HepG2 (cell line): ENCODE results near the gene WSB1. TPM values are rescaled to one million over a fixed set of nuclear protein-coding genes. Genes with fewer than 3 reads are reported as not detected.

Source experiments
- ATAC-seq: fragments of 200-7000 bp; cut with Tn5 transposase; 3 replicates; pipeline ENCODE4 v1.9.1; 2020; ENCODE audit warnings: mild to moderate bottlenecking, moderate library complexity
- BruUV-seq: library from RNA; stranded (reverse); fragments of 400-500 nt; replicated peaks from 2 replicates; lab custom pipeline; 2021; lab: Mats Ljungman, UMichigan
- CTCF ChIA-PET: fragments of 300-600 bp; formaldehyde crosslinking; extraction: SDS; loops from one replicate; lab custom pipeline; 2021; ENCODE audit warnings: low total read pairs, inconsistent platforms, low intra/inter-chr PET ratio; lab: Yijun Ruan, JAX
- POLR2A ChIA-PET: fragments of 350-600 bp; sonication (Branson Sonifier 250); formaldehyde crosslinking; loops from one replicate; lab custom pipeline; 2020; ENCODE audit warnings: antibody characterized with exemption, inconsistent platforms; lab: Yijun Ruan, JAX
- DNase-seq: peaks from one replicate; pipeline ENCODE4 v3.0.0-alpha.2; 2015; ENCODE audit warnings: low spot score
- FAIRE-seq: peaks from 3 replicates; lab custom pipeline; 2011; peaks lifted over from hg19 to GRCh38; lab: Jason Lieb, UNC
- H2AFZ ChIP-seq: one replicate; pipeline ENCODE4 v1.6.1; 2011; ENCODE audit warnings: low read length, inconsistent platforms
- H3K27ac ChIP-seq: fragments of 300-600 bp; 3 replicates; pipeline ENCODE4 v1.8.0; 2011; ENCODE audit warnings: mixed run types, mild to moderate bottlenecking, mixed read lengths, low read length, inconsistent platforms; ENCODE audit not compliant: insufficient read depth; ENCODE audit errors: extremely low read length
- H3K27me3 ChIP-seq, 2 experiments: fragments of 200-600 bp in 1 of 2; 2 replicates in 1 of 2; 3 replicates in 1 of 2; pipeline versions ENCODE4 v1.6.0 to v1.8.0; 2011; ENCODE audit warnings: low read length in 2 of 2, mild to moderate bottlenecking in 2 of 2, moderate library complexity in 2 of 2, inconsistent platforms in 1 of 2; ENCODE audit not compliant: insufficient read depth in 2 of 2, control insufficient read depth in 1 of 2
- H3K36me3 ChIP-seq, 2 experiments: fragments of 200-600 bp in 1 of 2; replicated peaks in 1 of 2; 2 replicates in 1 of 2; 3 replicates in 1 of 2; pipeline versions ENCODE4 v1.5.1 to v1.8.0; 2011; ENCODE audit warnings: low read length in 2 of 2, inconsistent platforms in 1 of 2; ENCODE audit not compliant: insufficient read depth in 2 of 2, control insufficient read depth in 1 of 2
- H3K4me1 ChIP-seq: 2 replicates; pipeline ENCODE4 v1.5.1; 2012; ENCODE audit warnings: low read length, inconsistent platforms; ENCODE audit not compliant: insufficient read depth
- H3K4me2 ChIP-seq: 2 replicates; pipeline ENCODE4 v1.6.0; 2011; ENCODE audit warnings: low read depth, low read length, inconsistent platforms
- H3K4me3 ChIP-seq, 3 experiments: fragments of 200-600 bp in 1 of 3; sonication (generic), shearing (Covaris generic) in 1 of 3; replicated peaks in 1 of 3; 2 replicates each; pipeline ENCODE4 v1.5.1; 2011 to 2016; ENCODE audit warnings: low read length in 3 of 3, inconsistent platforms in 2 of 3, low read depth in 2 of 3, mild to moderate bottlenecking in 2 of 3, control low read depth in 1 of 3, mixed read lengths in 1 of 3; ENCODE audit not compliant: insufficient read depth in 1 of 3
- H3K79me2 ChIP-seq: one replicate; pipeline ENCODE4 v1.6.1; 2011; ENCODE audit warnings: low read length, inconsistent platforms; ENCODE audit not compliant: insufficient read depth
- H3K9ac ChIP-seq: 2 replicates; pipeline ENCODE4 v1.6.0; 2011; ENCODE audit warnings: mild to moderate bottlenecking, low read depth, low read length, inconsistent platforms; ENCODE audit not compliant: insufficient read depth
- H3K9me3 ChIP-seq: 2 replicates; pipeline ENCODE4 v1.5.1; 2012; ENCODE audit warnings: mild to moderate bottlenecking, low read length
- H4K20me1 ChIP-seq: 2 replicates; pipeline ENCODE4 v1.6.0; 2011; ENCODE audit warnings: inconsistent platforms, mild to moderate bottlenecking, low read length, moderate library complexity; ENCODE audit not compliant: insufficient read depth
- HOXA7 ChIP-seq: sonication (generic); formaldehyde crosslinking; IDR thresholded peaks from 2 replicates; pipeline ENCODE4 v1.8.1; 2022; ENCODE audit warnings: mild to moderate bottlenecking, missing genetic modification reagents, moderate library complexity
- JUND ChIP-seq: sonication (generic); formaldehyde crosslinking; IDR thresholded peaks from 2 replicates; pipeline ENCODE4 v1.8.0; 2022; ENCODE audit warnings: mild to moderate bottlenecking, missing genetic modification reagents
- KDM6A ChIP-seq: IDR thresholded peaks from 2 replicates; pipeline ENCODE4 v1.6.1; 2016; ENCODE audit warnings: low read depth
- SP5 ChIP-seq: IDR thresholded peaks from 2 replicates; pipeline ENCODE4 v1.6.1; 2016; ENCODE audit warnings: low read depth, borderline replicate concordance
- ZFY ChIP-seq: sonication (generic); formaldehyde crosslinking; IDR thresholded peaks from 2 replicates; pipeline ENCODE4 v1.4.0; 2020; ENCODE audit warnings: missing genetic modification reagents
- ZNF263 ChIP-seq: sonication (generic); formaldehyde crosslinking; IDR thresholded peaks from 2 replicates; pipeline ENCODE4 v1.4.0; 2020; ENCODE audit warnings: missing genetic modification reagents
- ZNF317 ChIP-seq: sonication (generic); formaldehyde crosslinking; IDR thresholded peaks from 2 replicates; pipeline ENCODE4 v1.5.0; 2020; ENCODE audit warnings: mild to moderate bottlenecking, missing genetic modification reagents
- ZNF691 ChIP-seq: sonication (generic); formaldehyde crosslinking; IDR thresholded peaks from 2 replicates; pipeline ENCODE4 v1.4.0; 2020; ENCODE audit warnings: missing genetic modification reagents, low read depth, mild to moderate bottlenecking, borderline replicate concordance
- ZNF749 ChIP-seq: sonication (generic); formaldehyde crosslinking; IDR thresholded peaks from 2 replicates; pipeline ENCODE4 v1.8.0; 2022; ENCODE audit warnings: mild to moderate bottlenecking, missing genetic modification reagents, moderate library complexity, borderline replicate concordance
- ZNF75D ChIP-seq: sonication (generic); formaldehyde crosslinking; IDR thresholded peaks from 2 replicates; pipeline ENCODE4 v1.8.1; 2023; ENCODE audit warnings: missing genetic modification reagents, mild to moderate bottlenecking, borderline replicate concordance
- ZNF776 ChIP-seq: sonication (generic); formaldehyde crosslinking; IDR thresholded peaks from 2 replicates; pipeline ENCODE4 v1.4.0; 2020; ENCODE audit warnings: mild to moderate bottlenecking, missing genetic modification reagents
- ZNF777 ChIP-seq: sonication (generic); formaldehyde crosslinking; IDR thresholded peaks from 2 replicates; pipeline ENCODE4 v1.4.0; 2020; ENCODE audit warnings: missing genetic modification reagents
- WGBS: methylation state at CpG from one replicate; pipeline ENCODE4 v1.1.6; 2017; ENCODE audit warnings: low lambda C conversion rate; 5-methylcytosine and 5-hydroxymethylcytosine counted together
- in situ Hi-C: cut with HindIII; loops from 2 replicates; pipeline ENCODE4 v1.10.0; 2017; ENCODE audit warnings: low pct_unique_long_range_greater_than_20kb; ENCODE audit not compliant: extremely low pct_ligation_motif_present
- intact Hi-C: fragments of 100-400 bp; cut with micrococcal nuclease; formaldehyde crosslinking; loops from one replicate; pipeline ENCODE4 v1.10.0; 2022; ENCODE audit not compliant: unreplicated experiment
- polyA plus RNA-seq, 8 experiments: library from polyadenylated mRNA; depleted of rRNA in 3 of 8; stranded (reverse) in 7 of 8; unstranded in 1 of 8; fragments of >200 nt; fragmentation: Illumina TruSeq in 4 of 8; extraction: Trizol in 4 of 8; gene quantifications; 2 replicates each; pipeline versions ENCODE4 v1.2.1 to v1.2.3, GENCODE V29; 2011 to 2016; ENCODE audit warnings: low read depth in 4 of 8, missing spikeins in 1 of 8, mixed read lengths in 1 of 8; ENCODE audit not compliant: insufficient read depth in 1 of 8
- total RNA-seq, 5 experiments: library from RNA; depleted of rRNA; stranded (reverse); fragments of >200 nt; fragmentation: Illumina TruSeq; extraction: Trizol; gene quantifications; 2 replicates each; pipeline ENCODE4 v1.2.3, GENCODE V29; 2016; ENCODE audit warnings: low read depth in 1 of 5

WSB1 gene
- total and polyA plus RNA-seq, 2 of the 13 experiments (the other 11 are each of a cell fraction or from before 2014, with no cell fraction given), result 81.3 to 294 TPM

- no peaks in the 10 kb centered on the region for H3K79me2 ChIP-seq
- peaks cover 45% of the 10 kb centered on the region for H3K4me1 ChIP-seq
- no peak overlapping the region for H3K9ac ChIP-seq
- H3K27ac ChIP-seq, result no peak overlapping the region
- FAIRE-seq (no peak), ATAC-seq (0 out of 3 replicates have a peak, but pooled peaks have one; percentile 22), DNase-seq (no peak)
- no peaks in the 10 kb centered on the region for H4K20me1 ChIP-seq
- peak overlapping the region; percentile 18; the same call in 1 of the 2 replicates for H3K4me2 ChIP-seq
- in situ Hi-C loops, result no loop called here
- POLR2A ChIA-PET, result no interaction called here
- WGBS, result 0% methylated on average over 2 of the region's 4 CpGs
- H3K27me3 ChIP-seq, result peaks cover 0 to 2% of the 10 kb centered on the region in 2 experiments; a peak in 1 of 5 replicates
- H3K9me3 ChIP-seq, result no peaks in the 10 kb centered on the region
- H3K4me3 ChIP-seq, result no peak overlapping the region
- BruUV-seq, result no TSS peak
- no peak overlapping the region for H2AFZ ChIP-seq
- H3K36me3 ChIP-seq, result no peaks in the 10 kb centered on the region
- TF ChIP-seq JUND (no peak), ZNF263 (0 out of 2 replicates have a peak, but pooled peaks have one; percentile 27)
- TF ChIP-seq, all 625 proteins: peak for 1
- intact Hi-C loops, result no loop called here
- CTCF ChIA-PET, result no interaction called here
Observed at GRCh38 chr17:27259356-27259755, 34.6 kb upstream of the WSB1 start.

- ChIA-PET CTCF (no interaction called here), POLR2A (interaction anchor here (3.0 kb wide), 1 partner anchor 31 kb away, joined by 20 read pairs; the partner anchor contains the start of gene WSB1)
- no peak for TF ChIP-seq ZNF691
- no peak for TF ChIP-seq KDM6A (CRISPR knock-in tag)
- no peak for TF ChIP-seq HOXA7
- TF ChIP-seq ZNF75D, result no peak
- TF ChIP-seq ZFY, result no peak
- TF ChIP-seq SP5, result no peak
- TF ChIP-seq ZNF749 (CRISPR knock-in tag), result no peak
- TF ChIP-seq ZNF317, result no peak
- no peak for TF ChIP-seq ZNF777 (CRISPR knock-in tag)
- no peak for TF ChIP-seq ZNF776
- no peaks in the 10 kb centered on the region for H4K20me1 ChIP-seq
- ATAC-seq, result no peak
- H2AFZ ChIP-seq, result no peak overlapping the region
- no peak overlapping the region for H3K4me2 ChIP-seq
- FAIRE-seq, result no peak
- in situ Hi-C loops (no loop called here), intact Hi-C loops (no loop called here)
- BruUV-seq, result no TSS peak
- H3K4me1 ChIP-seq, result peaks cover 59% of the 10 kb centered on the region
- no peak overlapping the region for H3K27ac ChIP-seq
- H3K79me2 ChIP-seq, result no peaks in the 10 kb centered on the region
- no peak overlapping the region for H3K4me3 ChIP-seq
- H3K36me3 ChIP-seq, result no peaks in the 10 kb centered on the region
- H3K27me3 ChIP-seq, result peaks cover 0 to 2% of the 10 kb centered on the region in 2 experiments; a peak in 1 of 5 replicates
- WGBS, result 55% methylated on average over 5 of the region's 5 CpGs
- no peak overlapping the region for H3K9ac ChIP-seq
- no peaks in the 10 kb centered on the region for H3K9me3 ChIP-seq
- DNase-seq, result no peak
Observed at GRCh38 chr17:27263386-27263785, 30.5 kb upstream of the WSB1 start.
